ENCODE measurements around the gene NUMA1. TPM values are rescaled to one million over a fixed set of nuclear protein-coding genes. Genes with fewer than 3 reads are reported as not detected.

NUMA1 gene
- 74.2 and 76.7 TPM in 2 replicates for total RNA-seq (2014; rRNA removed; shearing (Covaris generic))

GRCh38 chr11:72080326-72081183 is at the start of gene NUMA1, which contains the start of gene LRRC51:
Gene NUMA1, minus strand, starts transcription at chr11:72080542. Its CDS starts 44,599 bp downstream, at chr11:72035943.
Gene LRRC51, plus strand, starts transcription at chr11:72080850. Its CDS starts 8,234 bp downstream, at chr11:72089084.
- peak; percentile 99 for DNase-seq (ENCODE audit: low read depth)

GRCh38 chr11:72129381-72129780 is 49.0 kb upstream of the NUMA1 start:
- no peak for DNase-seq (ENCODE audit: low read depth)

GRCh38 chr11:72127923-72128322 is 47.6 kb upstream of the NUMA1 start:
- DNase-seq (ENCODE audit: low read depth), result no peak

- DNase-seq (ENCODE audit: low read depth), result no peak
Observed at GRCh38 chr11:72125956-72126355, 45.6 kb upstream of the NUMA1 start.

GRCh38 chr11:72124046-72124445 is 43.7 kb upstream of the NUMA1 start:
- DNase-seq (ENCODE audit: low read depth), result no peak

GRCh38 chr11:72123117-72123653 is 42.8 kb upstream of the NUMA1 start:
- no peak for DNase-seq (ENCODE audit: low read depth)

GRCh38 chr11:72122607-72123006 is 42.3 kb upstream of the NUMA1 start:
- no peak for DNase-seq (ENCODE audit: low read depth)

- DNase-seq (ENCODE audit: low read depth), result no peak
Observed at GRCh38 chr11:72120930-72121329, 40.6 kb upstream of the NUMA1 start.

GRCh38 chr11:72119198-72119597 is 38.9 kb upstream of the NUMA1 start:
- DNase-seq (ENCODE audit: low read depth), result no peak

GRCh38 chr11:72116019-72116755 is 35.8 kb upstream of the NUMA1 start:
- no peak for DNase-seq (ENCODE audit: low read depth)

- DNase-seq (ENCODE audit: low read depth), result no peak
Observed at GRCh38 chr11:72114570-72114969, 34.2 kb upstream of the NUMA1 start.

GRCh38 chr11:72112978-72113808 is 32.9 kb upstream of the NUMA1 start:
- DNase-seq (ENCODE audit: low read depth), result peak; percentile 13

GRCh38 chr11:72112143-72112977 is 32.0 kb upstream of the NUMA1 start, which contains the start of gene ANAPC15:
Gene ANAPC15, minus strand, starts transcription at chr11:72112695. Its CDS starts 1,419 bp downstream, at chr11:72111276.
- DNase-seq (ENCODE audit: low read depth), result peak; percentile 99

GRCh38 chr11:72111300-72112142 is 31.2 kb upstream of the NUMA1 start:
- no peak for DNase-seq (ENCODE audit: low read depth)

GRCh38 chr11:72105888-72106287 is 25.5 kb upstream of the NUMA1 start, which contains the start of gene TOMT:
Gene TOMT, plus strand, starts transcription at chr11:72105924. Its CDS starts 28 bp downstream, at chr11:72105952.
- DNase-seq (ENCODE audit: low read depth), result no peak

GRCh38 chr11:72103754-72104167 is 23.4 kb upstream of the NUMA1 start:
- DNase-seq (ENCODE audit: low read depth), result no peak

GRCh38 chr11:72102946-72103753 is 22.8 kb upstream of the NUMA1 start, which contains the start of gene LAMTOR1:
Gene LAMTOR1, minus strand, starts transcription at chr11:72103297. Its CDS starts 73 bp downstream, at chr11:72103224.
- DNase-seq (ENCODE audit: low read depth), result peak; percentile 98

GRCh38 chr11:72102631-72102945 is 22.2 kb upstream of the NUMA1 start:
- no peak for DNase-seq (ENCODE audit: low read depth)

GRCh38 chr11:72102162-72102561 is 21.8 kb upstream of the NUMA1 start:
- DNase-seq (ENCODE audit: low read depth), result no peak

Data from Daoy (cell line).